B cell (primary cell): Measurements from ENCODE around the gene LBHD1.

Experiments
- CTCF ChIP-seq: fragments of 200-600 bp; IDR thresholded peaks from one replicate; pipeline ENCODE4 v1.8.0; 2022; ENCODE audit warnings: antibody characterized with exemption, mild to moderate bottlenecking
- EZH2 ChIP-seq: IDR thresholded peaks from 2 replicates; pipeline ENCODE4 v1.6.1; 2012; ENCODE audit warnings: borderline replicate concordance, low read depth, mild to moderate bottlenecking, moderate library complexity, low read length; ENCODE audit not compliant: insufficient read depth, poor library complexity, severe bottlenecking

GRCh38 chr11:62615521-62615920 is 56.5 kb downstream of the LBHD1 start:
- TF ChIP-seq CTCF (no peak), EZH2 (no peak)
